ENCODE data around the gene IGFLR1.

GRCh38 chr19:35746087-35746462, 3.8 kb upstream of the IGFLR1 start:
- TF ChIP-seq, protein P1, sequence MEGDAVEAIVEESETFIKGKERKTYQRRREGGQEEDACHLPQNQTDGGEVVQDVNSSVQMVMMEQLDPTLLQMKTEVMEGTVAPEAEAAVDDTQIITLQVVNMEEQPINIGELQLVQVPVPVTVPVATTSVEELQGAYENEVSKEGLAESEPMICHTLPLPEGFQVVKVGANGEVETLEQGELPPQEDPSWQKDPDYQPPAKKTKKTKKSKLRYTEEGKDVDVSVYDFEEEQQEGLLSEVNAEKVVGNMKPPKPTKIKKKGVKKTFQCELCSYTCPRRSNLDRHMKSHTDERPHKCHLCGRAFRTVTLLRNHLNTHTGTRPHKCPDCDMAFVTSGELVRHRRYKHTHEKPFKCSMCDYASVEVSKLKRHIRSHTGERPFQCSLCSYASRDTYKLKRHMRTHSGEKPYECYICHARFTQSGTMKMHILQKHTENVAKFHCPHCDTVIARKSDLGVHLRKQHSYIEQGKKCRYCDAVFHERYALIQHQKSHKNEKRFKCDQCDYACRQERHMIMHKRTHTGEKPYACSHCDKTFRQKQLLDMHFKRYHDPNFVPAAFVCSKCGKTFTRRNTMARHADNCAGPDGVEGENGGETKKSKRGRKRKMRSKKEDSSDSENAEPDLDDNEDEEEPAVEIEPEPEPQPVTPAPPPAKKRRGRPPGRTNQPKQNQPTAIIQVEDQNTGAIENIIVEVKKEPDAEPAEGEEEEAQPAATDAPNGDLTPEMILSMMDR (IDR thresholded peaks at IDR 0.05) = no peak
- TF ChIP-seq POLR2A (IDR thresholded peaks at IDR 0.05) = no peak
